Stimulated activated CD8-positive, alpha-beta memory T cell treated with anti-CD3 and anti-CD28 coated beads, Interleukin-4, amount 100 ng/mL, for 48 hours (primary cell): ENCODE data around the gene ESPL1.
"Not testable (repeated sequence)": the region's sequence is repeated elsewhere in the genome, so short reads cannot be mapped to it uniquely, and the experiment has no call there.

Experiments used
- DNase-seq: peaks from one replicate; pipeline ENCODE4 v3.0.0-alpha.2; 2020

Gene ESPL1

GRCh38 chr12:53265783-53266182 is 2.3 kb upstream of the ESPL1 start:
- DNase-seq = no peak

- DNase-seq = peak; percentile 63
These were observed 647 bp upstream of the ESPL1 start for GRCh38 chr12:53267306-53267998.

GRCh38 chr12:53268630-53269562 is 797 bp downstream of the ESPL1 start:
- no peak for DNase-seq

- no peak for DNase-seq
These were observed 6.3 kb downstream of the ESPL1 start for GRCh38 chr12:53274445-53274844.

GRCh38 chr12:53276511-53276910 is 8.4 kb downstream of the ESPL1 start:
- no peak for DNase-seq

- DNase-seq = no peak
These were observed 9.9 kb downstream of the ESPL1 start for GRCh38 chr12:53277981-53278380.

GRCh38 chr12:53279283-53279869 is 11.3 kb downstream of the ESPL1 start:
- DNase-seq = no peak

GRCh38 chr12:53279888-53280498 is 11.9 kb downstream of the ESPL1 start:
- DNase-seq = no peak

GRCh38 chr12:53286448-53286847 is 18.3 kb downstream of the ESPL1 start:
- no peak for DNase-seq

- peak; percentile 74 for DNase-seq
These were observed 19.7 kb downstream of the ESPL1 start for GRCh38 chr12:53287741-53288216.

GRCh38 chr12:53288322-53288721 is 20.2 kb downstream of the ESPL1 start:
- no peak for DNase-seq

- DNase-seq = no peak
These were observed 21.8 kb downstream of the ESPL1 start for GRCh38 chr12:53289891-53290290.

- peak; percentile 34 for DNase-seq
These were observed 22.6 kb downstream of the ESPL1 start for GRCh38 chr12:53290661-53291060.

GRCh38 chr12:53292426-53292825 is 24.3 kb downstream of the ESPL1 start:
- no peak for DNase-seq

GRCh38 chr12:53295070-53295890 is 27.2 kb downstream of the ESPL1 start, which contains the start of gene PFDN5:
TSS of gene PFDN5 (plus strand) at chr12:53295542. CDS start at chr12:53295568, 26 bp downstream.
- DNase-seq = peak; percentile 87

GRCh38 chr12:53295891-53296219 is 27.8 kb downstream of the ESPL1 start:
- no peak for DNase-seq

- not testable (repeated sequence) for DNase-seq
These were observed 29.0 kb downstream of the ESPL1 start for GRCh38 chr12:53297106-53297505.

GRCh38 chr12:53298164-53298563 is 30.1 kb downstream of the ESPL1 start:
- DNase-seq = no peak

- DNase-seq = peak; percentile 55
These were observed 31.0 kb downstream of the ESPL1 start for GRCh38 chr12:53299101-53299453.

- DNase-seq = peak; percentile 90
These were observed 31.5 kb downstream of the ESPL1 start, which contains the start of gene MYG1 for GRCh38 chr12:53299454-53300180. TSS of gene MYG1 (plus strand) at chr12:53299695. CDS start at chr12:53299738, 43 bp downstream.

GRCh38 chr12:53300187-53300586 is 32.1 kb downstream of the ESPL1 start:
- peak; percentile 46 for DNase-seq
